ENCODE measurements around the gene PHF2.
A peak's percentile ranks its signal among the peaks of the same experiment; 100 is the strongest.

The PHF2 gene

GRCh38 chr9:93651521-93651950 lies 75.2 kb downstream of the PHF2 start:
- peaks cover 12% of the 10 kb centered on the region for H3K36me3 ChIP-seq
- peak; percentile 2 for DNase-seq
- H3K4me1 ChIP-seq = no peaks in the 10 kb centered on the region
- no peak overlapping the region for H3K4me3 ChIP-seq (ENCODE audit: low read depth, low read length)
- H3K9me3 ChIP-seq = no peaks in the 10 kb centered on the region
- H3K27me3 ChIP-seq = no peaks in the 10 kb centered on the region
- TF ChIP-seq CTCF (IDR thresholded peaks at IDR 0.05; ENCODE audit: low read depth, low read length) = no peak

- H3K27me3 ChIP-seq = no peaks in the 10 kb centered on the region
- peaks cover 12% of the 10 kb centered on the region for H3K36me3 ChIP-seq
- no peak for TF ChIP-seq CTCF (IDR thresholded peaks at IDR 0.05; ENCODE audit: low read depth, low read length)
- H3K4me1 ChIP-seq = no peaks in the 10 kb centered on the region
- no peaks in the 10 kb centered on the region for H3K9me3 ChIP-seq
- no peak overlapping the region for H3K4me3 ChIP-seq (ENCODE audit: low read depth, low read length)
- peak; percentile 3 for DNase-seq
Measured at GRCh38 chr9:93652604-93653592, 76.5 kb downstream of the PHF2 start.

GRCh38 chr9:93653760-93654159 lies 77.4 kb downstream of the PHF2 start:
- DNase-seq = no peak
- Histone ChIP-seq H3K4me1 (no peaks in the 10 kb centered on the region), H3K4me3 (ENCODE audit: low read depth, low read length) (no peak overlapping the region), H3K36me3 (peaks cover 12% of the 10 kb centered on the region), H3K27me3 (no peaks in the 10 kb centered on the region), H3K9me3 (no peaks in the 10 kb centered on the region)
- TF ChIP-seq CTCF (IDR thresholded peaks at IDR 0.05; ENCODE audit: low read depth, low read length) = no peak

GRCh38 chr9:93654351-93654961 lies 78.1 kb downstream of the PHF2 start:
- no peaks in the 10 kb centered on the region for H3K4me1 ChIP-seq
- no peak for TF ChIP-seq CTCF (IDR thresholded peaks at IDR 0.05; ENCODE audit: low read depth, low read length)
- peaks cover 11% of the 10 kb centered on the region for H3K36me3 ChIP-seq
- no peak overlapping the region for H3K4me3 ChIP-seq (ENCODE audit: low read depth, low read length)
- H3K27me3 ChIP-seq = no peaks in the 10 kb centered on the region
- DNase-seq = peak; percentile 3
- no peaks in the 10 kb centered on the region for H3K9me3 ChIP-seq

GRCh38 chr9:93655621-93656425 lies 79.4 kb downstream of the PHF2 start:
- Histone ChIP-seq H3K27me3 (no peaks in the 10 kb centered on the region), H3K36me3 (no peaks in the 10 kb centered on the region; the same call in 1 of the 2 replicates), H3K4me3 (ENCODE audit: low read depth, low read length) (no peak overlapping the region), H3K9me3 (no peaks in the 10 kb centered on the region), H3K4me1 (no peaks in the 10 kb centered on the region)
- DNase-seq = peak; percentile 3
- TF ChIP-seq CTCF (IDR thresholded peaks at IDR 0.05; ENCODE audit: low read depth, low read length) = no peak
